Suprapubic skin (tissue), 4 donors: Measurements from ENCODE around the gene TFDP1.

Experiments used
- CTCF ChIP-seq, 2 donors: fragments of 200-600 bp in 1 of 2; fragments of 450-650 bp in 1 of 2; sonication (generic) in 1 of 2; IDR thresholded peaks; one replicate each; pipeline ENCODE4 v1.5.1; 2016 to 2019; ENCODE audit warnings: antibody characterized with exemption in 2 of 2, mild to moderate bottlenecking in 1 of 2, moderate library complexity in 1 of 2
- EP300 ChIP-seq: sonication (generic); formaldehyde crosslinking; IDR thresholded peaks from one replicate; pipeline ENCODE4 v1.6.1; 2017; ENCODE audit warnings: antibody characterized with exemption
- POLR2A ChIP-seq, 2 donors: fragments of 450-650 bp; IDR thresholded peaks; one replicate each; pipeline ENCODE4 v1.6.1; 2017; ENCODE audit warnings: antibody characterized with exemption in 2 of 2, mild to moderate bottlenecking in 2 of 2, moderate library complexity in 2 of 2
- POLR2AphosphoS5 ChIP-seq, 3 donors: sonication (generic); formaldehyde crosslinking; IDR thresholded peaks; one replicate each; pipeline ENCODE4 v1.6.1; 2017; ENCODE audit warnings: antibody characterized with exemption in 3 of 3

- TF ChIP-seq CTCF (IDR thresholded peaks at IDR 0.05) (no peak), EP300 (no peak), POLR2A (IDR thresholded peaks at IDR 0.05) (no peak), POLR2AphosphoS5 (IDR thresholded peaks at IDR 0.05) (no peak)
Measured at GRCh38 chr13:113648216-113648610, 63.7 kb downstream of the TFDP1 start.
